HFFc6 (cell line): Measurements from ENCODE around the gene CCDC169. TPM values are rescaled to one million over a fixed set of nuclear protein-coding genes. Genes with fewer than 3 reads are reported as not detected.
A peak's percentile ranks its signal among the peaks of the same experiment; 100 is the strongest.

Experiments
- DNase-seq: peaks from one replicate; pipeline ENCODE4 v3.0.0-alpha.2; 2018
- H3K27ac Mint-ChIP-seq: 2 replicates; pipeline ENCODE4 v1.8.0; 2020; ENCODE audit warnings: mild to moderate bottlenecking, mixed read lengths
- H3K27me3 Mint-ChIP-seq: 2 replicates; pipeline ENCODE4 v1.8.0; 2021; ENCODE audit warnings: mild to moderate bottlenecking, moderate library complexity, mixed read lengths; ENCODE audit not compliant: insufficient read depth
- H3K36me3 Mint-ChIP-seq: 2 replicates; pipeline ENCODE4 v1.8.0; 2021; ENCODE audit warnings: low read depth, mixed read lengths
- H3K4me1 Mint-ChIP-seq: 2 replicates; pipeline ENCODE4 v1.8.0; 2020; ENCODE audit warnings: low read depth, mixed read lengths
- H3K4me3 Mint-ChIP-seq: 2 replicates; pipeline ENCODE4 v1.8.0; 2020; ENCODE audit warnings: mild to moderate bottlenecking, moderate library complexity, mixed read lengths
- H3K9me3 Mint-ChIP-seq: 2 replicates; pipeline ENCODE4 v1.8.0; 2020; ENCODE audit warnings: mild to moderate bottlenecking, mixed read lengths
- CTCF ChIP-seq: fragments of 200-600 bp; sonication (generic); IDR thresholded peaks from 2 replicates; pipeline ENCODE4 v1.5.0; 2021; ENCODE audit warnings: antibody characterized with exemption, mild to moderate bottlenecking
- long read RNA-seq: library from polyadenylated mRNA; unstranded; transcript quantifications from one replicate; pipeline ENCODE4 v2.0.0, GENCODE V29; 2019
- total RNA-seq, 6 experiments: library from RNA; stranded (reverse); fragmentation: NEBNext Ultra II Directional; extraction: Animal tissue kit (Norgen Biotek cat#: 25700); gene quantifications; 2 replicates in 1 of 6; 3 replicates in 5 of 6; pipeline ENCODE4 v1.2.3, GENCODE V29; 2021

CCDC169 gene
- total RNA-seq = 1 to 10 TPM; 1.3 to 2.5 (median 2.1) TPM
- long read RNA-seq = 0 reads

DNA sequence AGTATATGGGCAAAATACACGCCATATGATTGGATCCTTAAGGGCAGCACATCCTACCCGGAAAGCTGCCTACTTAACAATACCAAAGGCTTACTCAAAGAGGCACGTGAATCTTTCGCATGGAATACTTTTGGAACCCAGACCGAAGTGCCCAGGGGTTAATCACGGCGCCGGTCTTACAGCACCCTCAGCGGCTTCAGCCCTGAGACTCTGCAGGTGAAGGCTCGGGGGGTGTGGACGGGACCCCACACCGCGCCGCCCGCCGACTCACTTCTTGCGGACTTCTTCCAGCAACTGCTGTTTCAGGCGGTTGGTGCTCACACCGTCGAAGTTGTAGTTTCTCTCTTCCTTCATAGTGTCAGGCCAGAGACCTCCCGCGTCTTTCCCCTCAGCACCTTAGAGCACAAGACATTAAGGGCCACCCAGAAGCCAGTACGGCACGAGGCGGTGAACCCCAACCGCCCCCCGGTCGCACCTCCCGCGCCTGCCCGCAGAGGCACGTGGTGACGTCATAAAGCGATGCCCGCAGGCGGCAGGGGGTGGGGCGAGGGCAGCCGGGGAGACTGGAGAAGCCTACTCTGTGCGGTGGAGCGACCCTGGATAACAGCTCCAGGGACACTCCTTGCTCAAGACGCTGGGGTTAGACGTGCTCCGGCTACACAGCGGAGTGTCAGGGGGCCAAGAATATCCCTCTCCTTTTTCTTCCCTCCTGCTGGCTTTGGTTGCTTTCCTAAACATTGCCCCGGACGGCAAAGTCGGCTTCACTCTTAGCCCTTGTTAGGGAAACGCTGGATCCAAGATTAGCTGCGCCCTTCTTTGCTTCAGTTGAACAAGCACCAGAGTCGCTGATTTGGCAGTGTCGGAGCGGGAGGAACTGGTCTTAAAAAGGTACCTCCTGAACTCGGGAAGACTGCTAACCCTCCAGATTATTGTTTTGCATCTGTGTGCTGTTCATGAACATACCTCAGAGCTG is at the start of gene CCDC169:
Gene CCDC169 (minus strand): TSS at position 449 of the 973 bp plus-strand sequence. CDS start 95 bp downstream, at position 354.
- Mint-ChIP-seq H3K27ac (peak within 1 kb of the TSS; percentile 95), H3K9me3 (no peaks in the 10 kb centered on the region), H3K36me3 (peaks cover 6% of the 10 kb centered on the region; the same call in 1 of the 2 replicates), H3K4me1 (peaks cover 24% of the 10 kb centered on the region), H3K27me3 (peaks cover 2% of the 10 kb centered on the region; the same call in 1 of the 2 replicates), H3K4me3 (peak within 1 kb of the TSS; percentile 94)
- peak; percentile 60 for DNase-seq
- TF ChIP-seq CTCF = no peak

GRCh38 chr13:36346222-36347083 is 48.8 kb upstream of the CCDC169 start, which contains the start of gene SPART:
Gene SPART (minus strand): TSS chr13:36346394. CDS start chr13:36335830, 10,564 bp downstream.
- Mint-ChIP-seq H3K27me3 (peaks cover 3% of the 10 kb centered on the region; the same call in 1 of the 2 replicates), H3K4me3 (peak within 1 kb of the TSS; percentile 98), H3K27ac (peak within 1 kb of the TSS; percentile 100)

DNA sequence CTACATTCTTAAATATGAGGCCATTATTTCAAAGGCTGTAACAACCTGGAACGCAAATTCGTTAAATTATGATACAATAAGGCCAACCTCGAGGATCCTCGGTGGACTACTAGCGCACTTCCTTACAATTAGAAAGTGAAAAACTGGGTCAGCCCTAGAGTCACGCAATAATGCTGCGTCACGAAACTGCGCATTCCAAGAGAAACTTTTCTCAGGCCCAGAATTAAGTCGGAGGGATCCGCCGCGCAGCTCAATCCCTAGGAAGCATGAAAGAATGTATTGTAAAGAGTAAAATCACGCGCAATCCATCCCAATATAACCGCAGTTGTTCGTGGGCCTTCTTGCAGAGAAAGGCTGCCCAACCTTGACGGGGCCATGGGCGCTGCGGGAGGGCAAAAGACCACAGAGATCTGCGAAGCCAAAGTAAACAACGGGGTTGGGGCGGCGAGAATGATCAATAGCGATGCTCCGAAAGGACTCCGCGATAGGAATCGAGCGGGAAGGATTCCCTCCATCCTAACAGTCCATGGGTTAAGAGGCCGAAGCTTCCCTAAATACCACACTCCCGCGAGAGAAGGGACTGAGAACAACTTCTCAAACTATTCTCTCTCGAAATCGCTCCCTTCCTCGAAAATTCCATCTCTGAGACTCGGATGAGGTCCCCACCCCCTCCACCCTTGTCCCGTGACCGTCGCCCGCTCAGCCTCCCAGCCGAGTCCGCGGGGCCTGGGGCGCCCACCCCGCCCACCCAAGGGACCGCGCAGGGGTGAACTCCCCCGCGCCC is 48.0 kb upstream of the CCDC169 start:
- DNase-seq = peak; percentile 78
- peak overlapping the region; percentile 100 for H3K27ac Mint-ChIP-seq
- peak overlapping the region; percentile 98 for H3K4me3 Mint-ChIP-seq
- H3K9me3 Mint-ChIP-seq = no peaks in the 10 kb centered on the region
- TF ChIP-seq CTCF = no peak
- peaks cover 3% of the 10 kb centered on the region; the same call in 1 of the 2 replicates for H3K27me3 Mint-ChIP-seq
- peaks cover 49% of the 10 kb centered on the region for H3K4me1 Mint-ChIP-seq
- peaks cover 14% of the 10 kb centered on the region; the same call in 1 of the 2 replicates for H3K36me3 Mint-ChIP-seq

More at GRCh38 chr13:36346222-36347083, 48.8 kb upstream of the CCDC169 start, which contains the start of gene SPART:
- peak; percentile 98 for TF ChIP-seq CTCF
- Mint-ChIP-seq H3K9me3 (no peaks in the 10 kb centered on the region), H3K36me3 (peaks cover 14% of the 10 kb centered on the region; the same call in 1 of the 2 replicates), H3K4me1 (peaks cover 41% of the 10 kb centered on the region)
- DNase-seq = peak; percentile 88

- Mint-ChIP-seq H3K4me3 (peak overlapping the region; percentile 98), H3K36me3 (peaks cover 14% of the 10 kb centered on the region; the same call in 1 of the 2 replicates), H3K27me3 (peaks cover 3% of the 10 kb centered on the region; the same call in 1 of the 2 replicates), H3K27ac (peak overlapping the region; percentile 100), H3K4me1 (peaks cover 56% of the 10 kb centered on the region), H3K9me3 (no peaks in the 10 kb centered on the region)
- no peak for DNase-seq
- no peak for TF ChIP-seq CTCF
These were observed 47.3 kb upstream of the CCDC169 start for GRCh38 chr13:36344886-36345437.
